GM12878 (cell line): Measurements from ENCODE around the gene ZBTB48.

Source experiments
- EZH2 ChIP-seq: IDR thresholded peaks from 2 replicates; pipeline ENCODE4 v1.6.1; 2012; ENCODE audit warnings: low read depth, mild to moderate bottlenecking, control low read depth, inconsistent platforms, low read length, borderline replicate concordance; ENCODE audit not compliant: control insufficient read depth
- JUND ChIP-seq: IDR thresholded peaks from 2 replicates; pipeline ENCODE4 v1.6.1; 2012; ENCODE audit warnings: low read depth, mild to moderate bottlenecking, low read length, improper control_type of control experiment, moderate library complexity
- POLR2A ChIP-seq: IDR thresholded peaks from 2 replicates; pipeline ENCODE4 v1.6.1; 2011; ENCODE audit warnings: low read depth, mild to moderate bottlenecking, low read length
- POLR2AphosphoS5 ChIP-seq: IDR thresholded peaks from 2 replicates; pipeline ENCODE4 v1.6.1; 2011; ENCODE audit warnings: mild to moderate bottlenecking, low read length, inconsistent platforms
- RAD21 ChIP-seq: IDR thresholded peaks from 2 replicates; pipeline ENCODE4 v1.6.1; 2011; ENCODE audit warnings: mild to moderate bottlenecking, low read depth, low read length, moderate library complexity; ENCODE audit not compliant: insufficient read depth
- RBBP5 ChIP-seq: fragments of 200-600 bp; sonication (generic); conservative IDR thresholded peaks from 2 replicates; pipeline ENCODE4 v1.6.1; 2016
- SMAD5 ChIP-seq: IDR thresholded peaks from 2 replicates; pipeline ENCODE4 v1.6.1; 2016; ENCODE audit warnings: antibody characterized with exemption, low read depth
- TAF1 ChIP-seq: IDR thresholded peaks from 2 replicates; pipeline ENCODE4 v1.6.1; 2011; ENCODE audit warnings: mild to moderate bottlenecking, low read depth, low read length, borderline replicate concordance
- TF ChIP-seq, protein P1 (sequence below), 3 experiments: IDR thresholded peaks in 2 of 3; conservative IDR thresholded peaks in 1 of 3; 2 replicates each; pipeline ENCODE4 v1.5.1; 2011; ENCODE audit warnings: low read depth in 3 of 3, low read length in 3 of 3, mild to moderate bottlenecking in 3 of 3, control low read depth in 2 of 3, moderate library complexity in 2 of 3, inconsistent platforms in 1 of 3, mixed read lengths in 1 of 3; ENCODE audit not compliant: control insufficient read depth in 2 of 3, insufficient read depth in 1 of 3; ENCODE audit errors: extremely low read depth in 1 of 3

DNA sequence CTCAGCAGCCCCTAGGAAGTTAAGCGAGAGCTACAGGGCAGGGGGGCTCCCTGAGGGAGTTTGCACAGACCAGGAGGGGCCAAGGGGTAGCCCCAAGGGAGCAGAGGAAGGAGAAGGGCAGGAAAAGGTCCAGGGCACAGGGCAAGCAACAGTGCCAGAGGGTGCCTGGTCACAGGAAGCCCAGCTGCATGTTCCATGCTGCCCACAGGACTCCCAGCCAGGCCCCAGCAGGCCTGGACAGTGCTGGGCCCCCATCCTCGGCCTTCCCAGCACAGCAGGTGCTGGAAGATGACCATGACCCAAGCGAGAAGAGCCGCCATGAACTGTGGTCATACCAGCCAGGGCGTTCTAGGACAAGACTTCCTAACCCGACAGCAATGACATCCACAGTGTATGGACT lies 11.8 kb downstream of the ZBTB48 start:
- TF ChIP-seq JUND (no peak), TAF1 (no peak), POLR2A (no peak), EZH2 (no peak), POLR2AphosphoS5 (no peak), RAD21 (no peak), RBBP5 (no peak), SMAD5 (no peak)
- TF ChIP-seq, protein P1, sequence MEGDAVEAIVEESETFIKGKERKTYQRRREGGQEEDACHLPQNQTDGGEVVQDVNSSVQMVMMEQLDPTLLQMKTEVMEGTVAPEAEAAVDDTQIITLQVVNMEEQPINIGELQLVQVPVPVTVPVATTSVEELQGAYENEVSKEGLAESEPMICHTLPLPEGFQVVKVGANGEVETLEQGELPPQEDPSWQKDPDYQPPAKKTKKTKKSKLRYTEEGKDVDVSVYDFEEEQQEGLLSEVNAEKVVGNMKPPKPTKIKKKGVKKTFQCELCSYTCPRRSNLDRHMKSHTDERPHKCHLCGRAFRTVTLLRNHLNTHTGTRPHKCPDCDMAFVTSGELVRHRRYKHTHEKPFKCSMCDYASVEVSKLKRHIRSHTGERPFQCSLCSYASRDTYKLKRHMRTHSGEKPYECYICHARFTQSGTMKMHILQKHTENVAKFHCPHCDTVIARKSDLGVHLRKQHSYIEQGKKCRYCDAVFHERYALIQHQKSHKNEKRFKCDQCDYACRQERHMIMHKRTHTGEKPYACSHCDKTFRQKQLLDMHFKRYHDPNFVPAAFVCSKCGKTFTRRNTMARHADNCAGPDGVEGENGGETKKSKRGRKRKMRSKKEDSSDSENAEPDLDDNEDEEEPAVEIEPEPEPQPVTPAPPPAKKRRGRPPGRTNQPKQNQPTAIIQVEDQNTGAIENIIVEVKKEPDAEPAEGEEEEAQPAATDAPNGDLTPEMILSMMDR (IDR thresholded peaks at IDR 0.05 in 2 of 3, conservative IDR thresholded peaks at IDR 0.05 in 1 of 3; ENCODE audit: control insufficient read depth in 2 of 3, extremely low read depth in 1 of 3, insufficient read depth in 1 of 3, low read depth in 3 of 3, low read length in 3 of 3), result no peak
